ENCODE data around the gene NFIC. TPM values are rescaled to one million over a fixed set of nuclear protein-coding genes. Genes with fewer than 3 reads are reported as not detected.

NFIC gene
- polyA plus RNA-seq, 2 of the 4 experiments (the other 2 are of a cell fraction) = 2.6 to 34.9 TPM

GRCh38 chr19:3450796-3451411, 84.5 kb downstream of the NFIC start (continued):
- no peak; the same call in 1 of the 2 replicates for TF ChIP-seq RARB (CRISPR knock-in tag; IDR thresholded peaks at IDR 0.05)
- no peak for TF ChIP-seq ZFP36 (IDR thresholded peaks at IDR 0.05; ENCODE audit: borderline replicate concordance, partially characterized antibody)
- TF ChIP-seq ZSCAN20 (CRISPR knock-in tag; IDR thresholded peaks at IDR 0.05) = no peak
- 0 out of 2 replicates have a peak, but pooled peaks have one; percentile 29 for TF ChIP-seq FOSB (CRISPR knock-in tag; IDR thresholded peaks at IDR 0.05)

- TF ChIP-seq ZFP36 (IDR thresholded peaks at IDR 0.05; ENCODE audit: borderline replicate concordance, partially characterized antibody) (no peak), PBX3 (IDR thresholded peaks at IDR 0.05) (no peak), PHF8 (IDR thresholded peaks at IDR 0.05; ENCODE audit: borderline replicate concordance, low read depth) (no peak), BHLHE40 (IDR thresholded peaks at IDR 0.05; ENCODE audit: low read depth, low read length) (0 out of 2 replicates have a peak, but pooled peaks have one; percentile 3), REST (IDR thresholded peaks at IDR 0.05) (no peak), SREBF2 (IDR thresholded peaks at IDR 0.05) (no peak), ATOH8 (CRISPR knock-in tag; IDR thresholded peaks at IDR 0.05; ENCODE audit: low read depth) (no peak), HEYL (CRISPR knock-in tag; IDR thresholded peaks at IDR 0.05) (no peak)
- peak in 1 of 2 experiments; percentile 76 for DNase-seq (ENCODE audit: low read depth in 1 of 2, low spot score in 1 of 2)
- 25% methylated on average over 10 of the region's 10 CpGs for WGBS (ENCODE audit: missing lambda C conversion rate)
- peak in 1 of 2 experiments; percentile 46; a peak in 2 of 6 replicates for ATAC-seq
- Histone ChIP-seq H3K4me1 (peaks cover 31% of the 10 kb centered on the region), H3K4me3 (no peak overlapping the region), H3K27ac (peak overlapping the region; percentile 91), H3K4me2 (peak overlapping the region; percentile 64), H3K9me3 (no peaks in the 10 kb centered on the region)
- POLR2A ChIA-PET = interaction anchor here (1.0 kb wide), 1 partner anchor 18 kb away, joined by 3 read pairs; no protein-coding TSS in a partner anchor
- no peak for FAIRE-seq
- CTCF ChIA-PET = interaction anchor here (0.7 to 1.4 kb wide), 5 partner anchors 9 to 590 kb away, joined by 3 to 6 read pairs (median 3); no protein-coding TSS in a partner anchor
Observed at GRCh38 chr19:3451451-3451866, 85.1 kb downstream of the NFIC start.

- Histone ChIP-seq H3K4me2 (peak overlapping the region; percentile 64), H3K9me3 (no peaks in the 10 kb centered on the region), H3K4me1 (peaks cover 40% of the 10 kb centered on the region), H3K4me3 (no peak overlapping the region), H3K27ac (peak overlapping the region; percentile 91)
- ATAC-seq (no peak), DNase-seq (ENCODE audit: low read depth in 1 of 2, low spot score in 1 of 2) (no peak), FAIRE-seq (no peak)
- CTCF ChIA-PET = interaction anchor here (0.7 to 1.4 kb wide), 5 partner anchors 8 to 99 kb away, joined by 3 to 6 read pairs (median 3); no protein-coding TSS in a partner anchor
- POLR2A ChIA-PET = no interaction called here
- WGBS (ENCODE audit: missing lambda C conversion rate) = 96% methylated on average over 29 of the region's 38 CpGs
- TF ChIP-seq BCL3 (IDR thresholded peaks at IDR 0.05) = no peak
- TF ChIP-seq RFX5 (IDR thresholded peaks at IDR 0.05) = no peak
- TF ChIP-seq HOXB13 (CRISPR knock-in tag; IDR thresholded peaks at IDR 0.05; ENCODE audit: low read depth) = no peak
- TF ChIP-seq MYC (IDR thresholded peaks at IDR 0.05; ENCODE audit: borderline replicate concordance, low read length) = no peak
- TF ChIP-seq EHMT2 (IDR thresholded peaks at IDR 0.05; ENCODE audit: low read depth) = no peak
- TF ChIP-seq JUN (IDR thresholded peaks at IDR 0.05) = no peak
- no peak for TF ChIP-seq CEBPB (IDR thresholded peaks at IDR 0.05)
- TF ChIP-seq TP53 (CRISPR knock-in tag; IDR thresholded peaks at IDR 0.05) = no peak
- TF ChIP-seq EHF (CRISPR knock-in tag; IDR thresholded peaks at IDR 0.05) = no peak
- no peak for TF ChIP-seq HOXB5 (CRISPR knock-in tag; IDR thresholded peaks at IDR 0.05)
- no peak for TF ChIP-seq NPAS2 (CRISPR knock-in tag; IDR thresholded peaks at IDR 0.05; ENCODE audit: borderline replicate concordance)
- no peak for TF ChIP-seq KDM1A (IDR thresholded peaks at IDR 0.05; ENCODE audit: low read depth)
- TF ChIP-seq CTCF (IDR thresholded peaks at IDR 0.05) = no peak
Observed at GRCh38 chr19:3452171-3452941, 86.0 kb downstream of the NFIC start.

Measured in A549 (cell line).